GM18861 (cell line): ENCODE data around the gene MYRF.

Experiments used
- ATAC-seq: cut with Tn5 transposase; IDR thresholded peaks from one replicate; pipeline ENCODE4 v1.9.1; 2021; ENCODE audit not compliant: unreplicated experiment

The MYRF gene

DNA sequence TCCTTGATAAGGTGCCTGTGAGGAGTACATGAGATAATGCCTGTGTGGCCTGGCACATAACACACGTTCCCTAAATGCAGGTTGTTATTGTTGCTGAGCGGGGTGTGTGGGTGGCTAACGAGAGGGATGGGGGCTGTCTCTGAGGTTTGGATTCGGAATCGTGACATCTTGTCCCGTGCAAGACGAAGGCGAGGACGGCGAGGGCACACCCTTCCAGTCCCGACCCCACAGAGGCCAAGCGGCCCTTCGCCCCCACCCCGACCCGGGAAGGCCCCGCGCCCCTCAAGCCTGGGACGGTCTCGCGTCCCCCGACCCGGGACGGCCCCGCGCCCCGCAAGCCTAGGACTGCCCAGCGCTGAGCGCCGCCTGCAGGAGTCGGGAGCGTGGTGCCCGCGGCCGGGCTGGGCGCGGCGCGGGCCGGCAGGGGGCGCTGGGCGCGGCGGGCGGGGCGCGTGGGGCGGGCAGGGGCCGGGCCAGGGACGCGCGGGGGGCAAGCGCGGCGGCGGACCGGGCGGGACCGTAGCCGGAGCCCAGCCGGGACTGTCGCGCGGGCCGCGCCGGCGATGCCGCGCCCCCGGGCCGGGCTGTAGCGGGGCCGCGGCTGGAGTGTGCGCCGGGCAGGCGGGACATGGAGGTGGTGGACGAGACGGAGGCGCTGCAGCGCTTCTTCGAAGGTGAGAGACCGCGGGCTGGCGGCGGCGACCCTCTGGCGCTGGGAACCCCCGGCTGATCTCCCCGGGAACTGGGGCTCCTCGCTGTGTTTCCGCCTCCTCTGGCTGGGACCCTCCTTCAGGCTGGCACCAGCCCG is at the start of gene MYRF:
Gene MYRF, plus strand, starts transcription at position 520 of the 808 bp plus-strand sequence. Its CDS starts 109 bp downstream, at position 629.
- ATAC-seq, result no peak

DNA sequence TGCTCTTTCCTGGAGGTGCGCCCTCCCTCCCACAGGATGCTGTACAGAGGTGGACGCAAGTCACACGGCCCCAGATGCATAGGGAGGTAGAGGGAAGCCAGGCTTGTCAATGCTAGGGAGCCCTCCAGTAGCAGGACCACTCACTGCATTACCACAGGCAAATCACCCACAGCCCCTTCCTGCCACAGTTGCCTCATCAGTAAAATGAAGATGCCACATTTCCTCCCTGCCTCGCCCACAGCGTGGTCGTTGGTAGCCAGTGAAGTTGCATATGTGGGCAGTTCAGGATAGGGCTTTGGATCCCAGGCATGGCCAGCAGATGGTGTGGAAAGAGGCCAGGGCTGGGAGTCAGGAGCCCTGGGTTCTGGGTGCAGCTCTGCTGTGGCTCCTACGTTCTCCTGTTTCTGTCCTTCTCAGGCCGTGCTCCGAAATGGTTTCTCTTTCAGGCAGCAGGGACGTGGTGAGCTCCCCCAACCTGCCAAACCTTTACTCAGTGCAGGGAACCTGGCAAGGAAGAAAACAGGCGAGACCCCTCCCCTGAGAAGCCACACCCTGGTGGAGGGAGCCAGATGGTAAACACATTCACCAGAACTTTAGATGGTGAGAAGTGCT is 49.6 kb upstream of the MYRF start:
- no peak for ATAC-seq

- no peak for ATAC-seq
These were observed 47.6 kb upstream of the MYRF start for GRCh38 chr11:61704838-61705237.

DNA sequence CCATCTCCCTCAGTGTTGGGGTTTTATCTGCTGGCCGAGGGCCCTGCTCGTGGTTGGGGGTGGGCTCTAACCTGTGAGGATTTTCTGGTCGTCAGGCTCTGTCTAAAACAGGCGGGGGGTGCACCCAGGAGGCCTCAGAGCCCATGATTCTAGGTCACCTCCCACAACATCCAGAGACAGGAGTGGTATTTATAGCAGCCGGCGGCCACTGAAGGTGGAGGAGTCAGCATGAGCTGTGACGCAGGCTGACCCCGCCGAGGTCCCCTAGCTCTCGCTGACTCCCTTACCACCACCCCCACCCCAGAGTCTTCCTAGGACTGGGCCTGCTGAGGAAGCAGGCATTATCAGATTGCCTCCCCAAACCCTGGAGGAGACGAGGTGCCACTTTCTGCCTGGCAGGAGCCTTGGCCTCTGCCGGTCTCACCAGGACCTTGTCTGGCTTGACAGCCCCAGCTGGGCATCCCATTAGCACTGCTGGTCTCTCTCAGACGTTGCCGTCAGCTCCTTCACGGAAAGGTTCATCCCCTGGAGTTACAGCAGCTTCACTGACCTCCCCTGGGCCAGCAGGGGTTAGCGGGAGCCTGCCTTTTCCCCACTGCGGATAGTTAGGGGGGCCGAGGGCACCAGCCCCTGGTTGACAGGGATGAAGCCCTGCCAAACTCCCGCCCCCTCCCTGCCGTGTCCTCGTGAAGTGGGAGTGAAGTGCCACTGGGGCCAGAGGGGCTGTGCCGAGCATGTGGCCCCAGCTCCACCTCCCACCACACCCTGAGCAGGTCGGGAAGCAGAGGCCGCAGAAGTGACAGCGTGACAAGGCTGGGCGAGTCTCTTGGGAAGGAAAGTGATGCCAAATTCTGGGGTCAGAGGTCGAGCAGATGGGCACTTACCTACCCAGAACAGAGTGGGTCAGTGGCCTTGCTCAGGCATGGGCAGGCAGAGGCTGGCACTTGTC is 45.7 kb upstream of the MYRF start:
- no peak for ATAC-seq

DNA sequence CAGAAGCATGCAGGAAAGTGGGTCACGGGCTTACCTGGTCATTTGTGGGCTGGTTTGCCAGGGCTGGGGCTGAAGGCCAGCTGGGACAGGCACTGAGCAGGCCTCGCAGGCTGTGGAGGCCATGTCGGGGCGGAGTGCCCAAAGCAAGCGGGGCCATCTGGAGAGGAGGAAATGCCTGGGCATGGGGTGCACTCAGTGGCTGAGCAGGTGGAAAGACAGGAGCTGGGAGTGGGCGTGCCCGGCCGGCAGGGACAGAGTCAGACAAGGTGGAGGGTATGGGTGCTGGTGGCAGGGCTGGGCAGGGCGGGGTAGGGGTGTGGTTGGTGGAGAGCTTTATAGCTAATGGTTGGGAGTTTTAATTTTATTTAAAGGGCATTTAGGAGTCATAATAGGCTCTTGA is 44.9 kb upstream of the MYRF start:
- ATAC-seq, result no peak

- no peak for ATAC-seq
These were observed 43.3 kb upstream of the MYRF start for GRCh38 chr11:61709110-61709509.

DNA sequence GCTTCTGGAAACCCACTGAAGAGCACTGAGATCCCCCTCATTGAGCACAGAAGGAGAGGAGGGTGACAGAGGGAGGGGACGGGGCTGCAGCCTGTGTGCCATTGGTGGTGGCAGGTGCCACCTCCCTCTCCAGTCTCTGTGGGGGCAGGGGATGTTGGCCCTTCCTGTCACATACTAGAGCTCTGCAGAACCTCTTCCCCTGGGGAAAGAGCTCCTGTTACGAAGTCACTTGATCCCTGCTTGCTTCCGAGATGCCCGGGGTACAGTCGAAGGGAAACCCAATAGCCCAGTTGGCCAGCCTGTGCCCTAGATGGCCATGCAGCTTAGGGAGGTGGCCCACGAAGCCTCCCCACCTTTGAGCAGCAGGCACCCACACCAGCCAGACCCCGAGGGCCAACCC is 42.9 kb upstream of the MYRF start:
- no peak for ATAC-seq

GRCh38 chr11:61710019-61710418 is 42.4 kb upstream of the MYRF start:
- no peak for ATAC-seq

DNA sequence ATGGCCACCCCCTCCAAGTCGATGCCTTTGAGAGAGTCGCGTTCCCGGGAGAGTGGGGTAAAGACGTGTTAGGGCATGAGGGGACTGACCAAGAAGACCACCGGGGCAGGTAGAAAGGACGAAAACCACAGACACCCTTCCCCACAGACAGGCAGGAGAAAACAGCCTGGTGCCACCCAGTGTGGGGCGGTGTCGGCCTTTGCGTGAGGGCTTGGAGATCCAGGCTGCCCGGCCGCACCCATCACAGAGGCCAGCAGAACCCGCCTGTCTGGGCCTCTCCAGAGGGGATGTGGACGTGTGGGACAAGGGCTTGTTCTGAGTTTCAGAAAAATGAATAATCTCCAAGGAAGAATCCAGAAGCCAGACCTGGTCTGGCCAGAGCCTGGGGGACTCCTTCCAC is 41.4 kb upstream of the MYRF start:
- no peak for ATAC-seq

DNA sequence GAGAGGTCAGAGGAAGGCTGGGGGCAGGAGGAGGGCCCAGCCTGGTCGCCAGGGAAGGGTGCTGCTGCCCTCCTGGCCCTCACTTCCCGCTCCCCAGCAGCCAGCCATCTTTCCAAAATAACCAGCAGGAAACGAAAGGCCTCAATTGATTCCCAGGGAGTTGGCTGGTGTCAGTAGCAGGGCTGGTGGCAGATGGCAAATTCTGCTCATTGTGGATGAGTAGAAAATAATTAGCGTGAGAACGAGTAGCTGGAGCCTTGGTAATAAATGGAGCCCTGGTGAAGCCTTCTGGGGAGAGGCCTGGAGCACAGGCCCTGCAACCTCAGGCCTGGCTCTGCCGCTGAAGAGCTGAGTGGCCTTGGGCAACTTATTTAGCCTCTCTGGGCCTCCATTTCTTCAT is 40.9 kb upstream of the MYRF start:
- ATAC-seq, result no peak

- ATAC-seq, result no peak
These were observed 40.1 kb upstream of the MYRF start for GRCh38 chr11:61712314-61712713.

DNA sequence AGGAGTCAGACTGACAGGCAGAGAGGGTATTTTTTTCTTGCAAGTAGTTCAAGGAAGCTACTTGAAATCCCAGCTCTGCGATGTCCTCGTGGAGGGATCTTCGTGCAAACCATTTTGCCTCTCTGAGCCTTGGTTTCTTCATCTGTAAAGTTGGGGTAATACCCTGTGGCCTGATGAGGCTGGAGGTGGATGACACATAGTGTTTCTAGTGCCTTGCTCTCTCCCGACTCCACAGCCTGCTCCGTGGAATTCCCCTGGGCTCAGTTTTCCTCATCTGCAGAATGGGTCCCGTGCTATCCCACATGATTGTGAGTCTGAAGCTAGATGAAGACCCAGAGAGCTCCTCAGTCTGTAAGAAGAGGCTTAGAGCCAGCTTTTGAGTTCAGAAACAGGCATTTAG is 39.6 kb upstream of the MYRF start:
- ATAC-seq, result no peak

GRCh38 chr11:61713464-61713863 is 39.0 kb upstream of the MYRF start:
- ATAC-seq, result no peak

DNA sequence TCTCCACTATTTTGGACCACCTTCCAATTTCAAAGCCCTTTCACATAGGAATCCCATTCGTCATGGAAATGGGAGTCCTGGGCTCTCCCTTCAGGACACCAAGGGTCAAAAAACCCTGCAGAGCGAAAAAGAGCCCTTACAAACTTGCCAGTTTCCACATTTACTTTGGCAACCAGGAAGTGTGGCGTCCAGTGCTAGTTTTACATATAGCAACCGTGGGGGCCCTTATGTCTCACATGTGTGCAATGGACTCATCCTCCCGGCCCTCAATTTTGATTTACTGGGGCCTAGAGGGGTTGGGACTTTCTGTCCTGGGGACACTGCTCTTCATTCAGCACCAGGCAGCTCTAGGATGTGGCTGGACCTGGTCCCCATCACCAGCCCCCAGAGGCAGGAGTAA is 38.5 kb upstream of the MYRF start:
- ATAC-seq, result no peak

DNA sequence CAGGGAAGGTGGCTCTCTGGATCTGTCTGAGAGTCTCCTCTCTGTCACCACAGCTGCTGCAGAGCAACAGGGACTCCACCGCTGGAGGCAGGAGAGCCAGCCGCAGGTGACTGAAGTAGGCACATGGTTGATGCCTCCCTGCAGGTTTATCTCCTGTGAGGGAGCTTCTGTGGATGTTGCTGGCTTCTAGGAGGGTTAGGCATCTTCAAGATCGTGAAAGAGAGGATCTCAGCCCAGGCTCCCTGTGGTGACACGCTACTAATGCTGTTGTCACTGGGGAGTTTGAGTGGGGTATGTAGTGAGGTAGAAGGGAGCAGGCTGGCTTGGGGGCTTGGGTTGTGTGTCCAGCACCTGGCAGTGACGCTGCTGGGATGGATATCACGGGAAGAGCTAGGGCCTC is 38.1 kb upstream of the MYRF start:
- no peak for ATAC-seq

DNA sequence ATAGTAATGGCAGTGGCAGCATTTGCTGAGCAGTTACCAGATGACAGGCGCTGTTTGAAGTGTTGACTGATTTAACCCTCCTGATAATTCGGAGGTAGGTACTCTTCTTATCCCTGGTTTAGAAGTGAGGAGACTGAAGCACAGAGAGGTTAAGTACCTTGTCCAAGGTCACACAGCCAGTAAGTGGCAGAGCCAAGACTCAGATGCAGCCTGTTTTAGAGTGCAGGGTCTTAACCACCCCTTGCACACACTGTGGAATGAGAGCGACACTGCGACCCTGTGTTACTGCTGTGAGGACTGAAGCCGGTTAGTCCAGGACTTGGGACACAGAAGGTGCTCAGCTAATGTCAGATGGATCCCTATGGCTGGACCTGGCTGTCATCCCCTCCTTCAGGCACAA is 37.5 kb upstream of the MYRF start:
- ATAC-seq, result no peak

DNA sequence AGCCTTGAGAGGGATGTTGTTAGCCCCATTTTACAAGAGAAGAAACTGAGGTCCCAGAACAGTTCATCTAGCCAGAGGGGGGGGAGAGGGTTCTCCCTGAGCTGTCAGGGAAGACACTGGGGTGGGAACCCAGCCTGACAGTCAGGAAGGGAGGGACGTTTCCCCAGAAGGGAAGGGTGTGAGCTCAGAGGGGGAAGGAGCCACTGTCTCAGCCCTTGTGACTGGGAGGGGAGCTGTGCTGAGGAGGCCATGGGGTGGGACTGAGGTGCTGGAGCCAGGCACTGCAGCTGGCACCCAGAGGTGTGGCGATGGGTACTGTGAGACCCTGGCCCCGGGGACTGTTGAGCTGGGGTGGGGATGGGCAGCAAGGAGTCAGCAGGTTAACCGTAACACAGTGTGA is 36.6 kb upstream of the MYRF start:
- ATAC-seq, result no peak

GRCh38 chr11:61716478-61717285 is 35.8 kb upstream of the MYRF start:
- no peak for ATAC-seq

DNA sequence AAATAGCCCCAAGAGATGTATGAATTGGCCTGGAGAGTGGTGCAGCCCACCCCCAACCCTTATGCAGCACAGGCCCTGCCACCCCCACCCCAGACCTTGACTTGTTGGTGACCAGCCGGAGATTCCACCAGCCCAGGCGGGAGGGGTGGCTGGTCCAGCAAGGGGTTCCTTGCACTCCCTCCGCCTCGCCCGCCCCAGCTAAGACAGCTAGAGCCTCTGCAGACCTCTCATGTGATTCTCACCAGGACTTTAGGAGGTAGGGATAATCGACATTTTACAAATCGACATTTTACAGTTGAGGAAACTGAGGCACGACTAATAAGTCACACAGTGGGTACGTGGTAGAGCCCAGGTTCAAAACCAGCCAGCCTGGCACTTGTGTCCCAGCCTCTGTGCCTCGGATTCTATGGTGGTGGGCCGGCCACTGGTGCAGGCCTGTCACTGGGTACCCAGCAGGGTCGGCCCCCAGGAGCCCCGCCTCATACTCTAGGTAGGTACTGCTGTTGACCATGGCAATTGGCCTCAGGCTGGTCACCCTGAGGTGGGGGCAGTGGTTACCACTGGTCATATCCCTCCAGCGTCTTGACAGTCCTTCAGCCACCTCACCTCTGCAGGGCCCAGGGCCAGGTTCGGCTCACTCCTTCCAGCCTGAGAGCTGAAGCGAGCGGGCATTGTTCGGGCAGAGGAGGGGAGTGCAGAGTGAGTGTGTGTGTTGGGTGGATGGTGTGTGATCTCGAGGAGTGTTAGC is 35.0 kb upstream of the MYRF start:
- no peak for ATAC-seq

DNA sequence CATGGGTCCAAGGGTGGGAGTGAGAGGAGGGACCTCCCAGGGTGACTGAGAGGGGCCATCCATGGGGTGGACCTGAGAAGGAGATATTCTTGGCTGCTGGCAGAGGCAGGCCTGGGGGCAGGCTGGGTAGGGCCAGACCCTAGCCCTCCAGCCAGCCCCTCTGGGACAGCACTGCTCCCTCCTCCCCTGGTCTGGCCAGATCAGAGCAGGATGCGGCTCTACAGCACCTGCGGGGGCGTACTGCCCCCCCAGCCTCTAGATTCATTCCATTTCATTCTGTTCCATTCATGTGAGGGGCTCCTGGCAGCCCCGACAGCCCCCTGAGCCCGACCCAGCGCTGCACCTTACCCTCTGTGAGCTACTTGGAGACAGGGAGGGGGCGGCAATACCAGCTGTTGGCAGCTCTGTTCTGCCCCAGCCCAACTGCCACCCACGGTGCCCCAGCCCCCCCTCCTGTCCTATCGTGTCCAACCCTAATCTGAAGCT is 34.3 kb upstream of the MYRF start:
- ATAC-seq, result no peak
